Measurements from ENCODE around the gene SCRG1. TPM values are rescaled to one million over a fixed set of nuclear protein-coding genes. Genes with fewer than 3 reads are reported as not detected.
A peak's percentile ranks its signal among the peaks of the same experiment; 100 is the strongest.

Gene SCRG1
- total RNA-seq, 2 donors from 2014 or later = not detected

DNA sequence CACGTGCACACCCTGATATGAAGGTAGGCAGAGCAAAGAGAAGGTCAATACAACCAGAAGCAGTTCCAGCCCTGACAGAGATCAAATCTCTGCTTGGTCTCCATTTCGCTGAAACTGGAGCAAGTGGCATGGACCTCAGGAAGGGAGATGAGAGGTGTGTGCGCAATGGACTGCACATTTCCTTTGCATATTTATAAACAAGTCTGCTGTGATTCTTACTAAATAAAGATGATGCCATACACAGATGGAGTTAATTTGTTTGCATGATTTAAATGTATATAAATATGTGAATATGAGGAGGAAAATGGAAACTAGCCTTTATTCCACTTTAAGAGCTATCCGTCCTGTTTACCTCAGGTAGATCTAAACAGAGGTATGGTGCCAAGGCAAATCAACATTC is 2.1 kb upstream of the SCRG1 start:
- DNase-seq = no peak
- H3K4me1 Mint-ChIP-seq = peaks cover 10% of the 10 kb centered on the region

DNA sequence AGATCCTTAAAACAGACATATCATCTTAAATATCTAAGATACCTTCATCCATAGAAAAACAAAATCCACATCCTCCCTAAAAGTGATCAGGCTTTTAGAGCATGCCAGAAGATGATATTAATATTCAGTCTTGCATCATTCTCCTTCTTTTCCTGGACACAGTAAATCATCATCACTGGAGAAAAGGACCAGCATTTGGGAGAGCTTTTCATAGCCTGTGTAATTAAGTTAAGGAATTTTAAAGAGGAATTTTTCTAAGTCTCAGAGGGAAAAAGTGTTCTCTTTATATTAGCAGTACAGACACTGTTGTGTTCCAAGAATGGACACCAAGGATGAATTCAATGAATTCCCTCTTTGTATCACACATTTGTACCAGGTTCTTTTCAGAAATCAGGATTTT is 696 bp downstream of the SCRG1 start:
- H3K27me3 Mint-ChIP-seq = no peaks in the 10 kb centered on the region
- H3K27ac Mint-ChIP-seq = no peak overlapping the region
- DNase-seq (no peak), ATAC-seq (no peak)
- peaks cover 10% of the 10 kb centered on the region for H3K36me3 Mint-ChIP-seq (ENCODE audit: low read depth)
- H3K9me3 ChIP-seq (ENCODE audit: control insufficient read depth, low read length, poor library complexity, severe bottlenecking) = no peaks in the 10 kb centered on the region
- peaks cover 3% of the 10 kb centered on the region for H3K4me1 Mint-ChIP-seq
- no peak overlapping the region for H3K4me3 Mint-ChIP-seq

More for the DNA sequence above, 2.1 kb upstream of the SCRG1 start:
- no peak overlapping the region for H3K4me3 Mint-ChIP-seq
- H3K9me3 ChIP-seq (ENCODE audit: control insufficient read depth, low read length, poor library complexity, severe bottlenecking) = no peaks in the 10 kb centered on the region
- peaks cover 6% of the 10 kb centered on the region for H3K36me3 Mint-ChIP-seq (ENCODE audit: low read depth)
- no peak for ATAC-seq
- no peak overlapping the region for H3K27ac Mint-ChIP-seq
- peaks cover 5% of the 10 kb centered on the region for H3K27me3 Mint-ChIP-seq

DNA sequence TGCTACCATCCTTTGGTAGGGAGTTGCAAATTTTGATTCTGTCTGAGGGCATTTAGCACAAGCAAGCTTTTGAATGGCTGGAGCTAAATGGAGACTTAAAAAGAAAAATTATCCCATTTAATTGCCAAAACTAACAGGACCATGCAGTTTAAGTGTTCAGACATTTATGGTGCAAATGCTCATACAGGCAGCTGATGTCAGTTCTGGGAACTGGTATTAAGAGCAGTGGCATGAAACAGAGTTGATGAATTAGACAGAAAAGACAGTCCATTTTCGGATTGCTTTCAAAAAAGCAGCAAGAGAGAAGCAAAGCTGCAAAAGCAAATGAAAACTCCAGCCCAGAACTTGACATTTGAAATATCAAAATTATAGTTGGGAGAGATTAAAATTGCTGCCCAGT is 1.3 kb downstream of the SCRG1 start:
- no peaks in the 10 kb centered on the region for H3K27me3 Mint-ChIP-seq
- no peak overlapping the region for H3K4me3 Mint-ChIP-seq
- H3K4me1 Mint-ChIP-seq = peaks cover 3% of the 10 kb centered on the region
- ATAC-seq (no peak), DNase-seq (no peak)
- no peaks in the 10 kb centered on the region for H3K9me3 ChIP-seq (ENCODE audit: control insufficient read depth, low read length, poor library complexity, severe bottlenecking)
- peaks cover 10% of the 10 kb centered on the region for H3K36me3 Mint-ChIP-seq (ENCODE audit: low read depth)
- H3K27ac Mint-ChIP-seq = no peak overlapping the region

DNA sequence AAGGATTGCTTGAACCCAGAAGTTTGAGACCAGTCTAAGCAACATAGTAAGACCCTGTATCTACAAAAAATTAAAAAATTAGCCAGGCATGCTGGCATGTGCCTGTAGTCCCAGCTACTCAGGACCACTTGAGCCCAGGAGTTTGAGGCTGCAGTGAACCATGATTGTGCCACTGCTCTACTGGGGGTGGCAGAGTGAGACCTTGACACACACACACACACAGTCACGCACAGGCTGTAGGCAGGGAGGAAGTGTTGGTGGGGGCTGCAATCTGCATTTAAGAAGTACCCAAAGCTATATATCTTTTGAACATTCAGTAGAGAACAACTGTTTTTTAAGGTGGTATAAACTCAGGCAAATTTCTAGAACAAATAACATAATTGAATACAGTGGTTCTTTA is 7.2 kb downstream of the SCRG1 start:
- Mint-ChIP-seq H3K4me1 (peaks cover 2% of the 10 kb centered on the region), H3K27ac (no peak overlapping the region), H3K36me3 (ENCODE audit: low read depth) (peaks cover 10% of the 10 kb centered on the region), H3K27me3 (no peaks in the 10 kb centered on the region), H3K4me3 (no peak overlapping the region)
- ATAC-seq = no peak
- no peaks in the 10 kb centered on the region for H3K9me3 ChIP-seq (ENCODE audit: control insufficient read depth, low read length, poor library complexity, severe bottlenecking)
- DNase-seq = no peak

DNA sequence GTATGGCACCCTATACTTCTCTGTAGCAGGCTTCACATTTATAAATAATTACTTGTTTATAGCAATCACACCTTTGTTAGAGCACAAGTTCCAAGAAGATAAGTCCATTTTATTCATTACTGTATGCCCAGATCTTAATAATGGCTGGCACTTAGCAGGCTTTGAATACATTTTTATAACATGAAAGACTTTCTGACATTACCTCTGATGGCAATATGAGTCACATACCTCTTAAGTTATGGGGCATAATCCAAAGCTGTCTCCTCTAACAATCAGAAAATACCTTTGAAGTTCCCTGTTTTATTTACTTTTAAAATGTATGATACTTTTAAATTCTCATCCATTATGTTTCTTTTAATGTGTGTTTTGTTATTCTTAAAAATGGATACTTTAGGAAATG is 12.2 kb downstream of the SCRG1 start:
- H3K9me3 ChIP-seq (ENCODE audit: control insufficient read depth, low read length, poor library complexity, severe bottlenecking) = no peaks in the 10 kb centered on the region
- Mint-ChIP-seq H3K4me3 (no peak overlapping the region), H3K36me3 (ENCODE audit: low read depth) (no peaks in the 10 kb centered on the region), H3K27me3 (no peaks in the 10 kb centered on the region), H3K4me1 (peaks cover 2% of the 10 kb centered on the region), H3K27ac (no peak overlapping the region)
- DNase-seq (no peak), ATAC-seq (no peak)

DNA sequence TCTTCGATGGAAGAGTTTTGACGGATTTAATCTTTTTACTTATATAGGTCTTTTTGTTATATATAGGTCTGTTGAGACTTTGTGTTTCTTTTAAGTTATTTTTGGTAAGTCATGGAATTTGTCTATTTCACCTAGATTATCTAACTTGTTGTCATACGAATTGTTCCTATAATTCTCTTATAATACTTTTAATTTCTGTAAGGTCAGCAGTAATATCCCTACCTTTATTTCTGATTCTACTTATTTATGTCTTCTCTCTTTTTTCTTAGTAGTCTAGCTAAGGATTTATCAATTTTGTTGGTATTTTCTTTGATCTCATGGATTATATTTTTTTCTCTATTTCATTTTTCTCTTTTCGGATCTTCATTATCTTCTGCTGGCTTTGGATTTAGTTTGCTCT is 16.6 kb downstream of the SCRG1 start:
- DNase-seq = no peak
- H3K4me1 Mint-ChIP-seq = no peaks in the 10 kb centered on the region
- no peak for ATAC-seq
- no peaks in the 10 kb centered on the region for H3K36me3 Mint-ChIP-seq (ENCODE audit: low read depth)
- no peak overlapping the region for H3K4me3 Mint-ChIP-seq
- no peak overlapping the region for H3K27ac Mint-ChIP-seq
- H3K27me3 Mint-ChIP-seq = no peaks in the 10 kb centered on the region
- H3K9me3 ChIP-seq (ENCODE audit: control insufficient read depth, low read length, poor library complexity, severe bottlenecking) = no peaks in the 10 kb centered on the region

DNA sequence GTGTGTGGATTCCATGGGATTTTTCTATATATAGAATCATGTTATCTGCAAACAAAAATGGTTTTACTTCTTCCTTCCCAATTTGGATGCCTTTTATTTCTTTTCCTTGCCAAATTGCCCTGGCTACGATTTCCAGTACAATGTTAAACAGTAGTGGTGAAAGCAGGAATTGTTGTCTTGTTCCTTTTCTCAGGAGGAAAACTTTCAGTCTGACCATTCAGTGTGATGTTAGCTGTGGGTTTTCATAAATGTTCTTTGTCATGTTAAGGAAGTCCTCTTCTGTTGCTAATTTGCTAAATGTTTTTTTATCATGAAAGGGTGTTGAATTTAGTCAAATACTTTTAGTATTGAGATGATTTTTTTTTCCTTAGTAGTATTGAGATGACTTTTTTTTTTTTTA is 17.3 kb downstream of the SCRG1 start:
- Mint-ChIP-seq H3K27ac (no peak overlapping the region), H3K4me1 (no peaks in the 10 kb centered on the region), H3K36me3 (ENCODE audit: low read depth) (no peaks in the 10 kb centered on the region), H3K4me3 (no peak overlapping the region), H3K27me3 (no peaks in the 10 kb centered on the region)
- ATAC-seq (no peak), DNase-seq (no peak)
- H3K9me3 ChIP-seq (ENCODE audit: control insufficient read depth, low read length, poor library complexity, severe bottlenecking) = no peaks in the 10 kb centered on the region

DNA sequence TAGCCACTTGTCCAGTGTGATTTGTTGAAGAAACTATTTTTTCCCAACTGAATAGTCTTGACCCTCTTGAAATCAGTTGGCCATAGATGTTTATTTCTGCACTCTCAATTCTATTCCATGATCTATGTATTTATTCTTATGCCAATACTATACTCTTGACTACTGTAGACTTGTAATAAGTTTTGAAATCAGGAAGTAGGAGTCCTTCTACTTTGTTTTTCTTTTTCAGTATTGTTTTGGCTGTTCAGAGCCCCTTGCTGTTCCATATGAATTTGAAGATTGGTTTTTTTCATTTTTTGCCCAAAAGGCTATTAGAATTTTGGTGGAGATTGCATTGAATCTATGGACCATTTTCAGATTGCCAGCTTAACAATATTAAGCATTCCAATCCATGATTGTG is 17.9 kb downstream of the SCRG1 start:
- Mint-ChIP-seq H3K27me3 (no peaks in the 10 kb centered on the region), H3K4me3 (no peak overlapping the region), H3K4me1 (no peaks in the 10 kb centered on the region), H3K27ac (no peak overlapping the region), H3K36me3 (ENCODE audit: low read depth) (no peaks in the 10 kb centered on the region)
- ATAC-seq = no peak
- DNase-seq = no peak
- H3K9me3 ChIP-seq (ENCODE audit: control insufficient read depth, low read length, poor library complexity, severe bottlenecking) = no peaks in the 10 kb centered on the region

DNA sequence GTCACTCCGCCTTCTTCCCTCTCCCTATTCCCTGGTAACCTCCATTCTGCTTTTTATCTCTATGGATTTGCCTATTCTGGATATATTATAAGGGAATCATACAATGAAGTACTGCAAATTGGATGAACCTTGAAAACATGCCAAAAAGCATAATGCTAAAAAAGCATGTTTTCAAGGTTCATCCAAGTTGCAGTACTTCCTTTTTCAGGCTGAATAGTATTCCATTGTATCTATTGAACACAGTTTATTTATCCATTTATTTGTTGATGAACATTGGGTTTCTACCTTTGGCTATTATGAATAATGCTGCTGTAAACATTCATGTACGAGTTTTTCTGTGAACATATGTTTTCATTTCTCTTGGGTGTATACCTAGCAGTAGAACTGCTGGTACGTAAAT is 19.0 kb downstream of the SCRG1 start:
- H3K9me3 ChIP-seq (ENCODE audit: control insufficient read depth, low read length, poor library complexity, severe bottlenecking) = no peaks in the 10 kb centered on the region
- Mint-ChIP-seq H3K4me1 (no peaks in the 10 kb centered on the region), H3K4me3 (no peak overlapping the region), H3K27me3 (no peaks in the 10 kb centered on the region), H3K36me3 (ENCODE audit: low read depth) (no peaks in the 10 kb centered on the region), H3K27ac (no peak overlapping the region)
- DNase-seq (no peak), ATAC-seq (no peak)

DNA sequence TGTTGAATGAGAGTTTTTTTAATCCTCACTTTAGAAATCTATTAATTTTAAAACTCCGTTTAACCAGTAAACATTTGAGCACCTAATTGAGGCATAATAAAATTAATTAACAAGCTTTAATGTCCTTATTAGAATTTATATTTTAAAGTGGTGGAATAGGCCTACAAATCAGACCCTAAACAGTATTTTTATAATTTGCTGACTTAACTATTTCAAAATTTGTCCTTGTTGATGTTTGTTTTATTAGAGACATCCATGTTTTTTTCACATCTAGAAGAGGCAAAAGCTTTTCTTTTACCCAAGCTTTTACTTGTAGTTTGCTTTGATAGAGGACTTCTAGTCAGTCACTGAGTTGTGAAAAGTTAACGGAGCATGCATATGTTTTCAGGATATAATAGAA is 24.3 kb downstream of the SCRG1 start:
- ATAC-seq (no peak), DNase-seq (no peak)
- H3K4me1 Mint-ChIP-seq = peaks cover 17% of the 10 kb centered on the region
- H3K4me3 Mint-ChIP-seq = no peak overlapping the region
- peaks cover 2% of the 10 kb centered on the region for H3K36me3 Mint-ChIP-seq (ENCODE audit: low read depth)
- H3K27me3 Mint-ChIP-seq = no peaks in the 10 kb centered on the region
- no peaks in the 10 kb centered on the region for H3K9me3 ChIP-seq (ENCODE audit: control insufficient read depth, low read length, poor library complexity, severe bottlenecking)
- no peak overlapping the region for H3K27ac Mint-ChIP-seq

DNA sequence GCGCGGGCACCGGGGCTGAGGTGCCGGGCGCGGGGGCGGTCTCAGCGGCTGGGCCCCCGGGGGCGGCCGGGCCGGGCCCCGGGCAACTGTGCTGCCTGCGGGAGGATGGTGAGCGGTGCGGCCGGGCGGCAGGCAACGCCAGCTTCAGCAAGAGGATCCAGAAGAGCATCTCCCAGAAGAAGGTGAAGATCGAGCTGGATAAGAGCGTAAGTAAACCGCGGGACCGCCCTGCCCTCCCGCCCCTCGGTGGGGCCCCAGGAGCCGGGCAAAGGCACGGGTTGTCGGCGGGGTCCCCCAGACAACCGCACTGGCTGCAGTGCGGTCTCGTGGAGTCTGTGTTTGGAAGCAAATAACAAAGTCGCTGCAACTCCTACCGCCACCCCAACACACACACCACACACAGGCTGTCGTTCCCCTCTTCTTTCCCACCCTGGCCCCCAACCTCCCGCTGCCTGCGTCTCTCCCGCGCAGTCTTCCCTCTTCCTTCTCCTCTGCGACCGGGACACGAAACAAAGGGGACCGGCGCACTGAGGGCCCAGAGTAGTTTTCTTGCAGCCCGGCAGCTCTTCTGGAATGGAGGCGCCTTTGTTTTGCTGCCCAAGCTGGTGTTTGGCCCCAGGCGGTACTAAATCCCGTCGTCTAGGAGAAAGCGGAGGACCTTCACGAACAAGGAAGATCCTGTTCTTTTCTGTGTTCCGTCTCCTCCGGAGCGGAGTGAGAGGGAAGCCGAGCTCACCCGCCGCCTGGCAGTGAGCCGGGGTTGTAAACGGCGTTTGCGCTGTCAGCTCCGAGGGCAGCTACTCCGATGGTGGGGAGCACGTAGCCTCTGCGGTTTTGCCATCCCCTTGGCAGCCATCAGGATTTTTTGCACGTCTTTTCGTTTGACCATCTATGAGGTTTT is 27.4 kb downstream of the SCRG1 start:
- peak; percentile 18 to 48 (median 28) for DNase-seq
- H3K4me3 Mint-ChIP-seq = peak overlapping the region; percentile 99
- peak; percentile 1 for ATAC-seq
- H3K27ac Mint-ChIP-seq = peak overlapping the region; percentile 91
- H3K4me1 Mint-ChIP-seq = peaks cover 28% of the 10 kb centered on the region
- peaks cover 2% of the 10 kb centered on the region for H3K36me3 Mint-ChIP-seq (ENCODE audit: low read depth)
- H3K27me3 Mint-ChIP-seq = no peaks in the 10 kb centered on the region
- H3K9me3 ChIP-seq (ENCODE audit: control insufficient read depth, low read length, poor library complexity, severe bottlenecking) = no peaks in the 10 kb centered on the region

DNA sequence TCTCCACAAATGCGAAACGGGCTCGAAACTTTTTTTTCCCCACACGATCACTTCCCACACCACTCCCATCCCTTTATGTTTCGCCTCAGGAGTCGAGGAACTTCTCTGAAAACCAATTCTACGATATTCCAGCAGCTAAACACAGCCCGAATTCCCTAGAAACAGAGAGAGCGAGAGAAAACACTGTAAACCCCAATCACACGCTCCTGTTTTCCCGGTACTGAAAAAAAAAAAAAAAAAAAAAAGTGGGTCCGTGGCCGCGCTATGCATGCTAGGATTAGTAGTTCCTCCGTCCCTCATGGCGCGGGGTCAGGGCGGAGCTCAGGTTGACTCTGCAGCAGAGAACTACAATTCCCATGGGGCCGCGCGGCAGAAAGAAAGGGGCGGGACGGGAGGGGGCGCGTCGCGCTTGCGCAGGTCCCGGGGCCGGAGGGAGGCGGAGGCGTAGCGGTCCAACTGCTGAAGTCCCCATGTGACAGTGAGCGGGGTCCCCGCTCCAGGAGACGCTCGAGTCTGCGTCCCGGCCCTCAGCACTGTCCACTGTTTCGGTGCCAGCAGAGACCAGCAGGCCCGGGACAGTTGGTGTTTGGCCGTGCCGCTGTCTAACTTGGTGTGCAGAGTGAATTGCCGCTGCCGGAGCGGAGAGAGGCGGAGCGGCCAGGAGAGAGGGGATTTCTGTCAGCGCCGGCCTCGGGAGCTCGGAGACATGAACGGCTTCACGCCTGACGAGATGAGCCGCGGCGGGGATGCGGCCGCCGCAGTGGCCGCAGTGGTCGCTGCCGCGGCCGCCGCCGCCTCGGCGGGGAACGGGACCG is 28.2 kb downstream of the SCRG1 start, which contains the start of gene SAP30:
TSS of gene SAP30 (plus strand) at position 478 of the 815 bp plus-strand sequence. CDS start at position 707, 229 bp downstream.
- H3K9me3 ChIP-seq (ENCODE audit: control insufficient read depth, low read length, poor library complexity, severe bottlenecking) = no peaks in the 10 kb centered on the region
- peak; percentile 91 to 96 (median 94) for DNase-seq
- Mint-ChIP-seq H3K4me1 (peaks cover 28% of the 10 kb centered on the region), H3K4me3 (peak within 1 kb of the TSS; percentile 99), H3K36me3 (ENCODE audit: low read depth) (peaks cover 2% of the 10 kb centered on the region), H3K27ac (peak within 1 kb of the TSS; percentile 91), H3K27me3 (no peaks in the 10 kb centered on the region)
- ATAC-seq = peak; percentile 89

DNA sequence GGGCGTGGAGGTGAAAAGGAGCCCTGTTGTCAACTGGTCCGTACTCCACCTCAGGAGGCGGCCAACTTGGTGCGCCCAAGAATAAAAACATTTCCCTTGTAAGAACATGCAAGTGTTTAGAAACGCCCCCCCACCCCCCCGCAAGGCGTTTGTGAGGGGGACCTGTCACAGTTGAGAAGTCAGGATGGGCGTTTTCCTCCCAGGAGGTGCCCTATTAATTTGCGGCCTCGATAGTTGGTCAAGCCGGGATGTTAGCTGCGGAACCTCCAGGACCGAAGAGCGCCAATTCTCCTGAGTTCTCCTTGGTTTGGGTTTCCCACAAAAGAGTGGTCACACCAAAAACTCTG is 28.8 kb downstream of the SCRG1 start:
- Mint-ChIP-seq H3K4me1 (peaks cover 34% of the 10 kb centered on the region), H3K4me3 (peak overlapping the region; percentile 99), H3K27ac (peak overlapping the region; percentile 91), H3K36me3 (ENCODE audit: low read depth) (peaks cover 2% of the 10 kb centered on the region), H3K27me3 (no peaks in the 10 kb centered on the region)
- no peaks in the 10 kb centered on the region for H3K9me3 ChIP-seq (ENCODE audit: control insufficient read depth, low read length, poor library complexity, severe bottlenecking)
- ATAC-seq (peak; percentile 33), DNase-seq (peak in 2 of 3 donors; percentile 30 to 49)
